Stomach (tissue), 9 donors: Measurements from ENCODE around the gene AGAP1. TPM values are rescaled to one million over a fixed set of nuclear protein-coding genes. Genes with fewer than 3 reads are reported as not detected.

Experiments used
- DNase-seq, 2 donors: peaks; one replicate each; pipeline versions ENCODE4 v3.0.0 to v3.0.0-alpha.2; 2013 to 2019
- H3K27ac ChIP-seq, 5 donors: fragments of 200-600 bp in 4 of 5; sonication (generic) in 4 of 5; one replicate each; pipeline ENCODE4 v1.5.1; 2013 to 2019; ENCODE audit warnings: mild to moderate bottlenecking in 1 of 5, moderate library complexity in 1 of 5
- H3K27me3 ChIP-seq, 3 donors: fragments of 200-600 bp; sonication (generic); one replicate each; pipeline ENCODE4 v1.5.1; 2017 to 2019; ENCODE audit warnings: mixed run types in 1 of 3
- H3K36me3 ChIP-seq, 4 donors: fragments of 200-600 bp; sonication (generic); 1 replicate in 3 of 4; 2 replicates in 1 of 4; pipeline ENCODE4 v1.5.1; 2016 to 2019
- H3K4me1 ChIP-seq, 4 donors: fragments of 200-600 bp; sonication (generic); one replicate each; pipeline ENCODE4 v1.5.1; 2016 to 2019
- H3K4me3 ChIP-seq, 4 donors: fragments of 200-600 bp; sonication (generic) in 3 of 4; one replicate each; pipeline ENCODE4 v1.5.1; 2016 to 2019; ENCODE audit warnings: mild to moderate bottlenecking in 1 of 4
- H3K9me3 ChIP-seq, 4 donors: fragments of 200-600 bp; sonication (generic); one replicate each; pipeline ENCODE4 v1.5.1; 2016 to 2019
- EP300 ChIP-seq: sonication (generic); formaldehyde crosslinking; IDR thresholded peaks from one replicate; pipeline ENCODE4 v1.6.1; 2017; ENCODE audit warnings: antibody characterized with exemption
- POLR2A ChIP-seq, 4 donors: fragments of 450-650 bp; IDR thresholded peaks; one replicate each; pipeline ENCODE4 v1.6.1; 2016; ENCODE audit warnings: antibody characterized with exemption in 4 of 4, control low read depth in 2 of 4, mild to moderate bottlenecking in 1 of 4, moderate library complexity in 1 of 4
- POLR2AphosphoS5 ChIP-seq, 3 donors: sonication (generic); formaldehyde crosslinking; IDR thresholded peaks; one replicate each; pipeline ENCODE4 v1.6.1; 2016; ENCODE audit warnings: antibody characterized with exemption in 3 of 3
- WGBS, 5 donors: extraction: QIAGEN DNeasy Blood & Tissue Kit in 3 of 5; methylation state at CpG; one replicate each; pipeline versions ENCODE4 v1.1.5 to v1.1.7; 2013 to 2018; 5-methylcytosine and 5-hydroxymethylcytosine counted together
- intact Hi-C: fragments of 100-400 bp; cut with DNase I; formaldehyde crosslinking; loops from one replicate; pipeline ENCODE4 v1.15.1; 2023; ENCODE audit warnings: low total_unique reads
- polyA plus RNA-seq, 3 donors: library from polyadenylated mRNA; stranded (reverse); fragments of 200-250 nt; gene quantifications; one replicate each; pipeline ENCODE4 v1.2.3, GENCODE V29; 2013
- total RNA-seq, 5 donors: library from RNA; depleted of rRNA; stranded (reverse); fragments of >200 nt; gene quantifications; one replicate each; pipeline versions ENCODE4 v1.1.0 to v1.2.3, GENCODE V29; 2014 to 2016
- TF ChIP-seq, protein P1 (sequence below), 7 experiments: fragments of 450-650 bp in 4 of 7; fragments of 200-600 bp in 3 of 7; sonication (generic) in 3 of 7; IDR thresholded peaks; one replicate each; pipeline ENCODE4 v1.5.1; 2016 to 2019; ENCODE audit warnings: antibody characterized with exemption in 7 of 7, control low read depth in 2 of 7, mild to moderate bottlenecking in 1 of 7
- donor health status: healthy with polysubstance abuse.
- donor health status: Bipolar disorder and iron deficiency.
- donor health status: healthy.

The AGAP1 gene
- total and polyA plus RNA-seq, 8 donors, result 4.2 to 139 (median 35.0) TPM

- no peak overlapping the region for H3K4me3 ChIP-seq
- no peak for DNase-seq
- no peaks in the 10 kb centered on the region for H3K27me3 ChIP-seq
- 74 to 81% (median 79%) methylated on average over 9 to 10 of the region's 10 CpGs for WGBS, 5 donors
- peaks cover 0 to 5% (median 0%) of the 10 kb centered on the region in 4 donors for H3K4me1 ChIP-seq
- peaks cover 4 to 51% (median 46%) of the 10 kb centered on the region in 4 donors for H3K36me3 ChIP-seq
- H3K9me3 ChIP-seq, result no peaks in the 10 kb centered on the region
- intact Hi-C loops, result no loop called here
- no peak for TF ChIP-seq POLR2A (IDR thresholded peaks at IDR 0.05)
- TF ChIP-seq EP300, result no peak
- TF ChIP-seq, protein P1, sequence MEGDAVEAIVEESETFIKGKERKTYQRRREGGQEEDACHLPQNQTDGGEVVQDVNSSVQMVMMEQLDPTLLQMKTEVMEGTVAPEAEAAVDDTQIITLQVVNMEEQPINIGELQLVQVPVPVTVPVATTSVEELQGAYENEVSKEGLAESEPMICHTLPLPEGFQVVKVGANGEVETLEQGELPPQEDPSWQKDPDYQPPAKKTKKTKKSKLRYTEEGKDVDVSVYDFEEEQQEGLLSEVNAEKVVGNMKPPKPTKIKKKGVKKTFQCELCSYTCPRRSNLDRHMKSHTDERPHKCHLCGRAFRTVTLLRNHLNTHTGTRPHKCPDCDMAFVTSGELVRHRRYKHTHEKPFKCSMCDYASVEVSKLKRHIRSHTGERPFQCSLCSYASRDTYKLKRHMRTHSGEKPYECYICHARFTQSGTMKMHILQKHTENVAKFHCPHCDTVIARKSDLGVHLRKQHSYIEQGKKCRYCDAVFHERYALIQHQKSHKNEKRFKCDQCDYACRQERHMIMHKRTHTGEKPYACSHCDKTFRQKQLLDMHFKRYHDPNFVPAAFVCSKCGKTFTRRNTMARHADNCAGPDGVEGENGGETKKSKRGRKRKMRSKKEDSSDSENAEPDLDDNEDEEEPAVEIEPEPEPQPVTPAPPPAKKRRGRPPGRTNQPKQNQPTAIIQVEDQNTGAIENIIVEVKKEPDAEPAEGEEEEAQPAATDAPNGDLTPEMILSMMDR (IDR thresholded peaks at IDR 0.05), result no peak
- TF ChIP-seq POLR2AphosphoS5 (IDR thresholded peaks at IDR 0.05), result no peak
- H3K27ac ChIP-seq, result no peak overlapping the region
Observed at GRCh38 chr2:236051351-236051750, 557.5 kb downstream of the AGAP1 start.

DNA sequence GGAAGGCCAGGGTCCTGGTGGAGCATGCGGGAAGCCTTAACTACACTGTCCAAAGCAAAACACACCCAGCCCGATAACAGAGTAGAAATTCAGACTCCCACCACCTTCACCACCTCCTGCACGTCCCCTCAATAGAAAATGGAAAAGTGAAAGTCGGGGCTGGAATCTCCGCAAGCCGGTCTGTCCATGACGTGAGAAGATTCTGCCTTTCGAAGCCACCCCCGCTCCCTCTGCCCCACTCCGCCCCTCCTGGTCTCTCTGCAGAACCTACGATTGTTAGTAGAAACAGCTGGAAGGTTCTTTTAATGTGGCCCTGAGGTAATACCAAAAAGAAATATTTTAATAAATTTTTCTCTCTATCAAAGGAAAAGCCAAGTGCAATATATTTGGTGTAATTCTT lies 558.0 kb downstream of the AGAP1 start:
- no peak overlapping the region for H3K4me3 ChIP-seq
- no peak overlapping the region for H3K27ac ChIP-seq

GRCh38 chr2:236052206-236052605 lies 558.4 kb downstream of the AGAP1 start:
- no peak for TF ChIP-seq POLR2A (IDR thresholded peaks at IDR 0.05)
- no peak for TF ChIP-seq EP300
- TF ChIP-seq, protein P1 (IDR thresholded peaks at IDR 0.05), result no peak
- TF ChIP-seq POLR2AphosphoS5 (IDR thresholded peaks at IDR 0.05), result no peak
- Histone ChIP-seq H3K9me3 (no peaks in the 10 kb centered on the region), H3K4me3 (no peak overlapping the region), H3K36me3 (peaks cover 4 to 59% (median 49%) of the 10 kb centered on the region in 4 donors), H3K27me3 (no peaks in the 10 kb centered on the region), H3K4me1 (peaks cover 0 to 5% (median 0%) of the 10 kb centered on the region in 4 donors), H3K27ac (no peak overlapping the region)
- WGBS, 5 donors, result 95 to 96% (median 96%) methylated on average over 14 of the region's 14 CpGs
- intact Hi-C loops, result no loop called here
- no peak for DNase-seq

More for the DNA sequence above, 558.0 kb downstream of the AGAP1 start:
- DNase-seq, result no peak
- TF ChIP-seq EP300 (no peak), POLR2AphosphoS5 (IDR thresholded peaks at IDR 0.05) (no peak), POLR2A (IDR thresholded peaks at IDR 0.05) (no peak)
- TF ChIP-seq, protein P1 (IDR thresholded peaks at IDR 0.05), result no peak
- Histone ChIP-seq H3K27me3 (no peaks in the 10 kb centered on the region), H3K4me1 (peaks cover 0 to 5% (median 0%) of the 10 kb centered on the region in 4 donors), H3K9me3 (no peaks in the 10 kb centered on the region), H3K36me3 (peaks cover 4 to 56% (median 49%) of the 10 kb centered on the region in 4 donors)
- 84 to 94% (median 87%) methylated on average over 11 of the region's 11 CpGs for WGBS, 5 donors
- intact Hi-C loops, result no loop called here

- 81 to 87% (median 85%) methylated on average over 37 of the region's 37 CpGs for WGBS, 5 donors
- no peak overlapping the region for H3K4me3 ChIP-seq
- peaks cover 0 to 9% (median 4%) of the 10 kb centered on the region in 4 donors for H3K9me3 ChIP-seq
- H3K27me3 ChIP-seq, result no peaks in the 10 kb centered on the region
- peaks cover 0 to 3% (median 0%) of the 10 kb centered on the region in 4 donors for H3K4me1 ChIP-seq
- H3K27ac ChIP-seq, result no peak overlapping the region
- H3K36me3 ChIP-seq, result peaks cover 4 to 65% (median 48%) of the 10 kb centered on the region in 4 donors
- TF ChIP-seq POLR2A (IDR thresholded peaks at IDR 0.05) (no peak), POLR2AphosphoS5 (IDR thresholded peaks at IDR 0.05) (no peak)
- no peak for DNase-seq
- intact Hi-C loops, result no loop called here
Observed at GRCh38 chr2:236052926-236053821, 559.3 kb downstream of the AGAP1 start.
